HG02759 (cell line): Measurements from ENCODE around the gene HHLA2.
"Not testable (repeated sequence)": the region's sequence is repeated elsewhere in the genome, so short reads cannot be mapped to it uniquely, and the experiment has no call there.

ENCODE experiments used
- ATAC-seq: cut with Tn5 transposase; IDR thresholded peaks from one replicate; pipeline ENCODE4 v1.9.1; 2021; ENCODE audit warnings: mild to moderate bottlenecking, moderate library complexity; ENCODE audit not compliant: unreplicated experiment

Gene HHLA2

DNA sequence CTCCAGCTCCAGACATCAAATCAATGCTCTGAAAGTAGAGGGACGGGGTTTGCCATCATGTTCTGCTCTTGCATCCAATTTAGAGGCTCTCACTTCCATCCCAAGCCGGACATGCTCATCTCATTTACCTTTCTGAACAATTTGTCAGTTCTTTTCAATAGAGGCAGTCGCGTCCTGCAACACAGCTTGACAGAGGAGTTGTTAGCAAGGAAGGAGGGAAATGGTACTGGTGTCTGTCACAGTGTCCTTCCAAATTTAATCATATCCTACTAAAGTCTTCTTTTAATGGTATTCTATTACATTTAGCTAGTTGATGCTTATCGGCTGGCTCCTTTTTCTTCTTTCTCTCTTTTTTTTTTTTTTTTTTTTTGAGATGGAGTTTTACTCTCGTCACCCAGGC is 45.6 kb downstream of the HHLA2 start:
- no peak for ATAC-seq

DNA sequence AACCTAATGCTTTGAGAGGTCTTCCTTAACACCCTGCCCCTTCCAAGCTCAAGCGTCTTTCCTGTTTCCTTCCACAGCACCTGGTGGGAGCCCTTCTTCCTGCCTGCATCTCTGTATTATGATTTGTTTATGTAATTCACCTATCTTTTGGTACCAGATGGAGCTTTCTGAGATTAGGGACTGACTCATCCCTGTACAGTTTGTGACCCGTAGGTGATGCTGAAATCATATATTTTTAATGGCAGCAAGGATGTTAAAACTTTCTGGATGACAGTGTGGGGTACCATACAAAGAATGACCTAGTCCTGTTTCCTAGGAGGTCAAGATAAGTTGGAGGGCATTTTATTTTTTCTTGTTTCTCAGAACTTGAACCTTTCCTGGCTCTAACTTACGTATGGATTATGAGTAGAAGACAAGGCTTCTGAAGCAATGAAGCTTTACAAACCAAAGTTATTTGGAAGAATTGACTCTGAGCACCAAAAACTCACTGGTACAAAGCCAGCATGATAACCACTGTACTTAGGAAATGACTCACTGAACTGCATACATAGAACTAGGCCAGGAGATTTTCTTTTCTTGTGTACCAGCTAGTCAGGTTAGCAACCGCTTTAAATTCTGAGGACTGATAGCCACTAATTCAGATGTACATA is 46.6 kb downstream of the HHLA2 start:
- peak; percentile 67 for ATAC-seq

DNA sequence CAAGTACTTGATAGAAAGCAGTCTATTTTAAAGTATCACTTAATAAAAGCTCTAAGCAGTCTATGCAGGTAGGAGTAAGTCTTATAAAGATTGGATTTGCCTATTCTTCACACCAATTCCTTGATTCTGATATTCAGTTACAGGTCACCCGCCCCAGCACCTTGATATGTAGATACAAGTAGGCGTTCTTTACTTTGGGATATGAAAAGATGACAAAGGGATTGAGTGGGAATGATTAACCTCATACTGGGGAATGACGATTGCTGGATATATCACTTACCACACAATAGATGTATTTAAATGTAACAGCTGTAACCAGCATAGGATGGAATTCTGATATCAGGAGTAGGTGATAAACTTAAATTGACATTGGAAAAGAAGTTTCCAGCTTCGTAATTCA is 47.1 kb downstream of the HHLA2 start:
- ATAC-seq, result no peak

DNA sequence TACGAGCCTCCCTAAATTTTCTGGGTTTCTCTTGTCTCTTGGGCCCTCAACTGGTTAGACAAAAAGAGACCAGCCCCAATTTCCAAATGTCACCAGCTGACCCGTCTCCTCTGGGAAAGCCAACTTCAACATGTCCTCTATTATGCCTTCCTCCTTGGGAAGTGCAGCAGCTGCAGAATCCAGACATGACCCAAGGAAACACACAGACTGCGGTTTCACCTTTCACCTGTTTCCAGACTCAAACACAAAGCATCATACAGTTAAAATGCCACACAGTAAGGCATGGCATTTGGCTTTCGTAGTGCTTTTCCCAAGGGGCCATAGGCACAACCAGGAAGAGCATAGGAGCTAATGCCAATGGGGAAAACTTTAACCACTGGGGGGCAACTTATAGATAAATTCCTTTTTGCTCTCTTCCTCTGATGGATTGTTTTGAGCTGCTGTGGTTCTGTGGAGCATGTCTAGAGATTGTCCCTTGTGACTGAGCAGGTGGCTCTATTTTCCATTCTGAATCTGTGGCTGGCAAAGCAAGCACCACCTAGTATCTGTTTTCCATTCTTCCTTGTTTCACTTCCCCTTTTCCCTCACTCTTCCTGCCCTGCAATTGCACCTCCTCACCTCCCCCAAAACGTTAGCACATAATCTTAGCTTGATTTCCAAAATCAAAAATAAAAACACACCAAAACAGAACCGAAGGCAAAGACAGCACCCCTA is 49.3 kb downstream of the HHLA2 start:
- ATAC-seq, result no peak

DNA sequence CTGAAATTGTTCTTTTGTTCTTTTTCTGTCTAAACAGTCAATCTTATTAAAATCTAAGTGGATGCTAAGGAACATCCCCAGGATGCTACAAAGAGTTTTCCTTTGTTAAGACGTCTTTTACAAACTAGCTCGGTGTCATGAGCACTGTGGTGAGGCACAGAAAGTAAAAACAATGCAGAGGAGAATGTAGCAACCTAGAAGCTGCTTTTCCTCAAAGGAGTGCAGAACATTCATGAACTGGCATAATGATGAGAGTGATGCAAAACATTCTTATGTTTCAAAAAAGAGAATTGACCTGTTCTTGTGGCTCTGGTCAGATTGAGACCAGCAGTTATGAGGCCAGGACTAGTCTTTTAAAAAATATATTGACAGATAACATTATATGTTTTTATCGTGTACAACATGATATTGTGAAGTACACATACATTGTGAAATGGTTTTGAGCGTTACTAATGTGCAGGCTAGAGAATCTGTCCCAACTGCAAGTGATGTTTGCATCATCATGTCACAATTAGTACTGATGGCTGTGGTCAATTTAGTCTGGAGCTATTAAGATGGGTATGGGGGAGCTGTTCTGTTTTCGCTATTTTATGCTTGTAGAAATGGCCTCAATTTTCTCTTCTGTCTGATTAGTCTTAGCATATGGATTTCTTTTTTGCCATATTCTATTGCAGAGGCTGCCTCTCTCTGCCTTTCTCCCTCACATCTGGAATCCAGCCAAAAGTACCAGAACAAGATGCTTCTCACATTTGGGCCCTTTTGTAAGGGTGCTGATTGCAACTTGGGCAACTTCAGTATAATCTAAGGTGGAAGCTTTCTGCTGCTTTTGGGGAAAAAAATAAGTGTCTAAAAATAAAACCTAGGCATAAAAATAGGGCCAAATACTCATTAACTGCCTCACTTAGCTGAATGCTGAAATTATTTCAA is 50.2 kb downstream of the HHLA2 start:
- ATAC-seq, result no peak

DNA sequence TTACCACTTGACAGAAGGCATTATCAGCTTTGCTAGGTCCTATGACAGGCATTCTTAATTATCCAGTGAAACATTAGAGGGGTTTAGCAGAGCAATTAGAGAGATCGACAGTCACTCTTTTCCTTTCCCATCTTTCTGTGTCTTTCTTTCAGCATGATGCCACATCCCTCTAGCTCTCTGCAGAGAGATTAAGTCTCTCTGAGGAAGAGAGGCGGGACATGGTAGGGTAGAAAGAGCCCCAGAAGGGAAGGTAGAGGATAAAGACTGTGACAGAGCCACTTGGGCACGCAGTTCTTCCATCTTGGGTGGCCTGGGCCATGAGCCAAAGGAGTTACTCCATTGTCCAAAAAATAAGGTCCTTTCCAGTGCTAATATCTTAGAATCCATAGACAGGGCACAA is 55.8 kb downstream of the HHLA2 start:
- ATAC-seq, result no peak

DNA sequence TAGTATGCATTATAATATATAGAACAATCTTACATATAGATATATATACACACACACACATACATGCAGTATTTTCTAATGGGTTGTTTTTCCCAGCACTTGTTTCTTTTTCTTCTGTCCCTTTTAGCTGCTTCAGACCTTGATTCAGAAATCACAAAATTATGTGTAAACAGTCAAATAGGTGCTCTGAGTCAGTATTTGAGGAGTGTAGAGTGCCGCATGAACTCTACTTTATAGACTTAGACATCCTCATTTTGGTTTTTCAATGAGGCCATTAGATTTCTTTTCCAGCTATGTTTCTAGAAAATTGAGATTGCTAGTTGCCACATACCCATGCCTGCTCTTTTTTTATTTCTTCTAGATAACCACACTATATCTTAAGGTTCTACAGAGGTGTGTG is 58.2 kb downstream of the HHLA2 start:
- no peak for ATAC-seq

DNA sequence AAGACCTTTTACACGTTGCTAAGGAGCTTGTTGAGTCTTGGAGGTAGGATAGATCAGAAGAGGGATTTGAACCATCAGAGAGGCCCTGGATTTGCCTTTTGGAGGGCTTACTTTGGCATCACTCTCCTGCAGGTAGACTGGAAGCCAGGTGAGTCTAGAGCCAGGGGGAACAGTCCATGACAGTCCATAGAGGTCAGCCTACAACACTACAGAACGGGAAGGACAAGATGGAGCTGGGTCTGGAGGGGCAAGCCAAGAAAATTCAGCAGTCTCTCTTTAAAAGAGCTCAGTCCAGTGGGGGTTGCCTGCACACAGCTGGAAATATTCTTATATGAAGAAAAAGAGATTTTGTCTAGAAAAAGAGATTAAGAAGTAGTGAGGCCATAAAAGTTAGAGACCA is 60.7 kb downstream of the HHLA2 start:
- ATAC-seq, result no peak

DNA sequence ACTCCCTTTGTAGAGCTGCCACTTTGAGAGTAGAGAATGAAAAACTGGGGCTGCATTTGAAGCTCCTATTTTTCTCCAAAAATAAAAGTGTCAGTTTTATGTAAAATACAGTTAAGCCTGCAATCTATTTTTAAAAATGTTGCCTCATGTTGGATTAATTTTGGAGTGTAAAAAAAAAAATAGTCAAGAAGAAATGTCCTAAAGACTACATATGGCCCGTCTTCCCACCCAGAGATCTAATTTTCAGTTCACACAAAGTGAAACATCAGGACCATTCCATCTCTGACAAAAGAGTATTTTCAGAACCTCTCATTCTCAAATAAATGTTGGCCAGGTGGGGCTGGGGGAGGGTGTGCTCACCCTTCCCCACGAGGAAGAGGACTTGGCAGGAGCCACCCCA is 62.7 kb downstream of the HHLA2 start:
- ATAC-seq, result no peak

DNA sequence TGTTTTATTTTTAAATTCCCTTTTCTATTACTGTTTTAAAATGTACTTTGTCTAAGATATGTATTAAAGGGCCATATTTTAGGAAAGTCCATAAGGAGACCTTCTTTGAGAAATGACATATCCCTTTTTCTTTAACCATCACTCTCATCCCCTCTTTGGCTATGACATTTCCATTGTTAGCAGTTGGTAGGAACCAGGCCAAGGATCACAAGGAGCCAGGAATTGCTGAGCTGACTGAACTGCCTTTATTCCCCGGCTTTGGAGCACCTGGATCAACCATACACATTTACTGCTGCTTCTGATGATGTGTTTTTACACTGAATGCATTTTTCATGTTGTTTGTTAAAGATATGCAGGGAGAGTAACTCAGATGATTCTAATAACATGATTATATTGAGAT is 79.7 kb downstream of the HHLA2 start:
- ATAC-seq, result no peak

DNA sequence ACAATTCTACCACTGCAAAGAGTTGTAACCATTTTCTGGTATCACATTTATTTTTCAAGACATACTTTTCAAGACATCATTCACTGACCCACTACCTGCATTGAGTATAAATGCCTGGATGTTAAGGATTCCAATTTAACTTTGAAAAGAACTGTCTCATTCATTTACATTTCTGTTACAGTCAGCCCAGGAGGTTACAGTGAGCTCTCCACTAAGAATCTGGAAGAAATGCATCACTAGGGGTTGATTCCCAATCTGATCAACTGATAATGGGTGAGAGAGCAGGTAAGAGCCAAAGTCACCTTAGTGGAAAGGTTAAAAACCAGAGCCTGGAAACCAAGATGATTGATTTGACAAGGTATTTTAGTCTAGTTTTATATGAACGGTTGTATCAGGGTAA is 81.0 kb downstream of the HHLA2 start:
- no peak for ATAC-seq

DNA sequence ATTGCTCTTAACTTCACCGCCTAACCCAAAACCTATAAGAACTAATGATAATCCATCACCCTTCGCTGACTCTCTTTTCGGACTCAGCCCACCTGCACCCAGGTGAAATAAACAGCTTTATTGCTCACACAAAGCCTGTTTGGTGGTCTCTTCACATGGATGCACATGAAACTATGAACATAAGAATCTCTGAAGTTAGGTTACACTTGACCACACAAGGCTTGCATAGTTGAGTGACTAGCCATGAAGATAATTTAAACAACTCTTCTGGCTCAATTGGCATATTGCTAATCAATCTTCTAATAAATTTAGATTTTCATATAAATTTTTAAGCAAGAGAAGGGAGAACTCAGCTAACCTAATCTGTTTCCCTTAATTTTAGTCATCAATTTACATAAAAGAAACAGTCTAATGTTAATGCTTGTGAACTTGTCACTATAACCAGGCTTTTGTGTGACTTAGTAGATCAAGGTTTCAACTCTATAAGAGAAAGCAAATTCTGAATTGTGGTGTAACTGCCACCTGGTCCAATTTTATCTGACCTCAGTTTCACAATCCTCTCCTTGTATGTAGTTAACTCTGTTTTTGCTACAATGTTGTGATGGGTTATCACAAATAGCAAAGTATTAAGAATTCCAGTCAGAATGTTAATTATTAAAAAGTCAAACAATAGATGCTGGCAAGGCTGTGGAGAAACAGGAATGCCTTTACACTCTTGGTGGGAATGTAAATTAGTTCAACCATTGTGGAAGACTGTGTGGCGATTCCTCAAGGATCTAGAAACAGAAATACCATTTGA is 82.0 kb downstream of the HHLA2 start:
- no peak for ATAC-seq

DNA sequence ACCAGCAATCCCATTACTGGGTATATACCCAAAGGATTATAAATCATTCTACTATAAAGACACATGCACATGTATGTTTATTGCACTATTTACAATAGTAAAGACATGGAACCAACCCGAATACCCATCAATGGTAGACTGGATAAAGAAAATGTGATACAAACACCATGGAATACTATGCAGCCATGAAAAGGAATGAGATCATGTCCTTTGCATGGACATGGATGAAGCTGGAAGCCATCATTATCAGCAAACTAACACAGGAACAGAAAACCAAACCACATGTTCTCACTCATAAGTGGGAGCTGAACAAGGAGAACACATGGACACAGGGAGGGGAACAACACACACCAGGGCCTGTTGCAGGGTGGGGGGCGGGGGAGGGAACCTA is 82.6 kb downstream of the HHLA2 start:
- not testable (repeated sequence) for ATAC-seq

DNA sequence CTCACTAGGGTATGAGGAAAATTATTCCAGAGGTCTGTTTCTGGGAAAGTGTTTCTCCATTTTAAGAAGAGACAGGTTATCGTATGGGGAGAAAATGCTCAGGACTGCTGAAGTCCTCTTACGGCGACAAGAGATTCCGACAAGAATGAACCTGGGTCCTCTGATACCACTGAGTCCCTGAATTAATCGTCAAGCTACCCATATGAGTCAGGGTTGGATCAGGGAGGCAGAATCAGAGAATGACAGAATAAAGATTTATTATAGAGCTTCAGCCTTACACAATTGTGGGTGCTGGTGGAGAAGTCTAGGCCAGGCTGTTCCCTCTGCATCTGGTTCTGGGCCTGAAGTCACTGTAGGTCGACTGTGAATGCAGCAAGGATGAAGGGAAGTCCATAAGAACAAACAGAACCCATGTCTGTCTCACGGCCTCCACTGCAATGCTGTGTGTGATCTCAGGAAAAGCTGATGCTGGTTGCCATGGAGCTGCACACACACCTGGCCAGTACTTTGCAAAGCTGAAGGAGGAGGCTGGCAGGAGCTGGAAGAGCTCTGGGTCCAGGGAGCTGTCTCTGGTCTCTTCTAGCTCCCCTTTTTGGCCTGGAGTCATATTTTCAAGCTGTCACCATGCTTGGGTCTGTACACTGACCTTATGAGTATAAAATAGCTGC is 83.9 kb downstream of the HHLA2 start:
- ATAC-seq, result no peak

DNA sequence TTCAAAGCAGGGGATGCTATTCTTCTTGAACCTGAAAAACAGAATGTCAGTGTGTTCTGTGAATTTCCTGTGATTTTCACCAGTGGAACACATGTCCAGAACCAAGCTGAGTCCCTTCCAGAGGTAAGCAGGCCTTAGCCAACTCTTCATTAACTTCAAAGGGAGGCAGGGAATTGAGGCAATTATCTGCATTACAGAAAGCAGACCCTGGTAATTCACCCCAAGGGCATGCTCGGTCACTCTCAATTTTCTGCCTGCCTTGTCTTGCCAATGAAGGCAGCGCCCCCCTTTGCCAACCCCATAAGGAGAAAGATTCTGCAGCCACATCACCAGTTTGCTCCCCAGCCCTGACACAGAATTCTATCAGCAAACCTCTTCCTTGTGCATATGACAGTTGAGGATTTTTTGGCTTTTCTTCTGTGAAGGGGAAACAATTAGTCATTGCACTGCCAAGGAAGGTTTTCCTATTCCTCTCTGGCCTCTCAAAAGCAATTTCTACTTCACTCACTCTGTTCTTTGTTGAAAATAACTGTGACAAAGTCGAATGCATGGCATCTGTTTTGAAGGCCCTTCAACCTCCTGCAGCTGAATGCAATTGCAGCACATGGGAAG is 85.3 kb downstream of the HHLA2 start:
- ATAC-seq, result no peak

DNA sequence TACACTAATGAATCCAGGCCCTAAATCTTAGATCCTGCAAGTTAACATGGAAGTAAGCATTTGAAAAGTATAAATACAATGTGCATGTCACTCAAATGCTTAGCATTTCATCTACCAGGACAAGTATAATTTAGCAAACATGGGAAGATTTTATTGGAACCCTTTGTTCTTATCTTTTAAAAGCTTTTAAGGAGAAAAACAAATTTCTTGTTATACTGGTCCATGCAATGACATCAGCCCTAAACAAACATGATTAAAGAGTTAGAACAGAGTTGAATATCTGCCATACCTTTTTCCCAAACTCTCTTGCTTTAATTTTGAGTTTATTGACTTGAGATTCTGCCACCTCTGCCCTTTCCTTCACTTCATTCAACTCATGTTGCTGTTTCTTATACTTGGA is 87.0 kb downstream of the HHLA2 start:
- ATAC-seq, result no peak

DNA sequence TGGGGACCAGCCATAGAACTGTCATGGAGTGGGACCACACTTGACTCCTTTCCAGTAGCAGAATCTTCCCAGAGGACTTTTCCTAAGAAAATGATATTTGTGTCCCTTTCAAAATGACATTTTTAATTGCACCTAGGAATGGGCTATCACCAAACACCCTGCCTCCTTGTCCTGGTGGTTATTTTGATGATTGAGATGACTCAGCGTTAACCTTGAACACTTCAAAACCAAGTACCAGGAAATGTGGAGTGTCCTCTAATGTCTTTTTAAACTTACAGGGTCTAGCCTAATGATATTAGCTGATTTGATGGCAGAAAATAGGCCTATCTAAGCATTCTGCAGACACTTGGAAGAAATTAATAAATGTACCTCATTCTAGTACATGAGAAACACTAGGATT is 90.7 kb downstream of the HHLA2 start:
- no peak for ATAC-seq

DNA sequence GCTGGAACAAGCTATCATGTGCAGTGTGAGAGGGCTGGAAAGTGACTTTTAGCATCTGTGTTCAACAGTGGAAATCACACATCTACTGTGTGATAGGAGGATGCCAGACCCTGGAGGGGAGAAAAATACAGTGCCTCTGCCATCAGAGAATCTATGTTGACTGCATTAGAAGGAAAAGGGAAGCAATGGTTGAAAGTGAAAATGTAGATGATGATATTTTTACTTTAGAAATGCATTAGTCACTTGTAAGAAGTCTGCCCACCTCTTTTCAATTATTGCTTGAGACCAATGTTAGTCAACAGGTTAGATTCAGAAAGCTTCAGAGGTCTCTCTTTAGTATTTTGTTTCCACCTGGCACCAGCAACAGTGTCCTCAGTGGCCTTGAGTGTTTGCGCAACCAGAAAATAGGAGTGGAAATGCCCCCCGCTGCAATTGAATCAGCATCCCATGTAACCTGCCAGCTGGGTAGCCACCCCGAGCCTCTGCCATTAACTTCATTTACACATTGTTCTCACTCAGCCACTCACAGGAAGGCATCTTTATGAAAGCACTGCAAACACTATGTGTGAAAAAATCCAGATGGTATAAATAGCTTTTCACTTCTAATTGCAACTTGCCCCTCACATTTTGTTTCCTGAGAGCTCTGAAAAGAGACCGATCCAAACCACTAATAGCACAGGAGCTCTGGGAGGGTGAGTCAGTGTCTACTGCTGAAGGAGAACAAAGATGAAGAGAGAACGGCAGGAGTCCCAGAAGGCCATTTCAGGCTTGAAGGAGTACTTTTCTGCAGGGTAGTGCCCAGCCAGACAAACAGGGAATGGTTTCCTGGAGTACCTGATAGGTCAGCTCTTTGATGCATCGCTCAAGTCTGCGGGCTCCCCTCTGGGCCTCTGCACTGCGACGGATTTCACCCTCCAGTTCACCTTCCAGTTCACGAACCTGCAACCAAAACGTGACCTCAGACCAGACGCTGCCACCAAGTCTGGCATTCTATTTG is 92.1 kb downstream of the HHLA2 start:
- ATAC-seq, result peak; percentile 69

DNA sequence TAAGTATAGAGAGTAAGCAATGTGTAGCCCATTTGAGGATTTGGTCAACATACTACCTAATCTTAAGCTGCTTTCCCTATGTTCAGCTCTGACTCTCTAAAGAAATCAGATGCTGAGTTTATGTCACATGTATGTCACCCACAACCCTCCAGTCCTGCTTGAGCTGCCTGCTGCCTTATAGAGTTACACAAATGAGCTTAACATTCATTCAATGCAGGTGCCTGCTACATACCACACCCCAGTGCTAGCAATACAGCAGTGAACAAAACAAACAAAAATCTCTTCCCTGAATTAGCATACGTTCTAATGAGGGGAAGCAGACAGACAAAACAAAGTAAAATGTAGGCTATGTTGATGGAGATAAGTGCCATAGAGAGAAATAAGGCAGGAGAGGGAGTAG is 93.0 kb downstream of the HHLA2 start:
- ATAC-seq, result no peak
